T-helper 1 cell treated with Interleukin-12 subunit alpha and Interleukin-12 subunit beta and Interleukin-4 antibody, amounts not matched to agents 30 μg/mL and 1 μg/mL, for 36 hours (primary cell): ENCODE results near the gene AGBL5.

Source experiments
- H3K27ac Mint-ChIP-seq: one replicate; pipeline ENCODE4 v1.8.0; 2021; ENCODE audit warnings: mild to moderate bottlenecking, mixed read lengths
- H3K27me3 Mint-ChIP-seq: one replicate; pipeline ENCODE4 v1.8.0; 2021; ENCODE audit warnings: low read depth, mixed read lengths
- H3K36me3 Mint-ChIP-seq: one replicate; pipeline ENCODE4 v1.8.0; 2021; ENCODE audit warnings: low read depth, mixed read lengths
- H3K4me1 Mint-ChIP-seq: one replicate; pipeline ENCODE4 v1.8.0; 2021; ENCODE audit warnings: low read depth, mixed read lengths
- H3K4me3 Mint-ChIP-seq: one replicate; pipeline ENCODE4 v1.8.0; 2021; ENCODE audit warnings: mild to moderate bottlenecking, moderate library complexity, mixed read lengths
- H3K9me3 Mint-ChIP-seq: one replicate; pipeline ENCODE4 v1.8.0; 2021; ENCODE audit warnings: mixed read lengths

Gene AGBL5

DNA sequence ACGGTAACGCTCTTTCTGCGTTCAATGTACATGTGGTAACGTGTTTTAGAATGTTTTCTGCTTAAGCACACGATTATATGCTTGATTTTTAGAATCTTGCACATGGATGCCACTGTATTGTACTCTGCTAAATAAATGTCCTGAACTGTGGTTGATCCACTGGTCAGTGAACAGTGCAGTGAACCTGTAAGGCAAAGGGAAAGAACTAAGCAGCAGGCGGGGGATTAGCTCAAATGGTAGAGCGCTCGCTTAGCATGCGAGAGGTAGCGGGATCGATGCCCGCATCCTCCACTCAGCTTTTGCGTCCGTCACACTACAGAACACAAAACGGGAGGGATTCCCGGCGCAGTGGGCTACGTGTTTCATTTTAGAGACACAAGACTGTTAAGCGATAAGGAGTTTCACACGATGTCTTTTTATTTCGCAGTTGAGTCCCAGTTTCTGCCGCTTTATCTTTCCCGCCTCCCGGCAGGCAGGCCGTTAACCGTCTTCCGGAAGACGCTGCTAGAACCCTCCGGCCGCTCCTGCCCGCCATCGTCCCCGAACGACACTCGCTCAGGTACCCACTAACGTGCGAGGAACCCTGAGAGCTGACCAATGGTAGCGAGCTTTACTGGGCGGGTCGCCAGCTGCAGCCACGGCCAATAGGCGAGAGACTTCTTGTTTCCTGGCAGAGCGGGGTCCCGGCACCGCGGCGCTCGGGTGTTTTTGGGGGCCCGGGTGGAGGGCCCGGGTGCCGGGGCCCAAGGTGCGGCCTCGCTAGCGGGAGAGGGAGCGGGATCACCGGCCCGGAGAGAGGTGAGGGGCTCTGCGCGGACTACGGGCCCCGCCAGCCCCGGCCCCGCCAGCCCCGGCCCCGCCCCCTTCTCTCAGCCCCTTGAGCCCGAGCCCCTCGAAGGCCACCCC lies at the start of gene AGBL5:
Gene AGBL5 (plus strand): TSS at position 673 of the 906 bp plus-strand sequence. CDS start 1,291 bp downstream, outside the sequence.
- H3K27me3 Mint-ChIP-seq: peaks cover 11% of the 10 kb centered on the region
- peaks cover 3% of the 10 kb centered on the region for H3K9me3 Mint-ChIP-seq
- H3K36me3 Mint-ChIP-seq: peaks cover 23% of the 10 kb centered on the region
- peaks cover 25% of the 10 kb centered on the region for H3K4me1 Mint-ChIP-seq
- peak within 1 kb of the TSS; percentile 88 for H3K4me3 Mint-ChIP-seq
- peak within 1 kb of the TSS; percentile 99 for H3K27ac Mint-ChIP-seq

- Mint-ChIP-seq H3K4me1 (no peaks in the 10 kb centered on the region), H3K9me3 (no peaks in the 10 kb centered on the region), H3K27me3 (peaks cover 15% of the 10 kb centered on the region), H3K36me3 (no peaks in the 10 kb centered on the region), H3K4me3 (no peak overlapping the region), H3K27ac (no peak overlapping the region)
These were observed 49.5 kb upstream of the AGBL5 start for GRCh38 chr2:27001950-27002349.

DNA sequence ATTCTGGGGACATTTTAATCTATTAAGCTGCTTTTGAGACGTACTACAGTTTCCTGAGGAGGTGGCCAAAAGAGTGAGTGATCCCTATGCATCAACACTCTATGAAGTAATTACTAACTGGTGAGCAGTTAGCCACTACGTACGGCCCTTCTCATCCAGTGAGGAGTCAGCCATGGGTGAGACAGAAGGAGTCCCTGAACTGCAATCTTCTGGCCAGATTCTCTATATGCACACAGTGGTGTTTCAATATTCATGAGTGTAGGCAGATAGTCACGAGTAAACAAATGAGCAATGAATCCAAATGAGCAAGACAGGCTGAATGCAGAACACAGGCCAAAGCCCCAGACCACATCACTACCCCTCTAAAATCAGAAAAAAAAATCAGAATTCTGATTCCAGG lies 48.5 kb upstream of the AGBL5 start:
- Mint-ChIP-seq H3K27me3 (peaks cover 24% of the 10 kb centered on the region), H3K4me3 (no peak overlapping the region), H3K36me3 (no peaks in the 10 kb centered on the region), H3K9me3 (no peaks in the 10 kb centered on the region), H3K27ac (no peak overlapping the region), H3K4me1 (no peaks in the 10 kb centered on the region)

- Mint-ChIP-seq H3K27me3 (peaks cover 31% of the 10 kb centered on the region), H3K4me1 (no peaks in the 10 kb centered on the region), H3K27ac (no peak overlapping the region), H3K9me3 (no peaks in the 10 kb centered on the region), H3K36me3 (no peaks in the 10 kb centered on the region), H3K4me3 (no peak overlapping the region)
These were observed 47.6 kb upstream of the AGBL5 start for GRCh38 chr2:27003857-27004256.

- Mint-ChIP-seq H3K36me3 (no peaks in the 10 kb centered on the region), H3K9me3 (no peaks in the 10 kb centered on the region), H3K27me3 (peaks cover 41% of the 10 kb centered on the region), H3K4me1 (peaks cover 3% of the 10 kb centered on the region), H3K27ac (no peak overlapping the region), H3K4me3 (no peak overlapping the region)
These were observed 44.7 kb upstream of the AGBL5 start for GRCh38 chr2:27006602-27007415.

GRCh38 chr2:27007416-27008374 lies 43.8 kb upstream of the AGBL5 start:
- Mint-ChIP-seq H3K36me3 (no peaks in the 10 kb centered on the region), H3K9me3 (no peaks in the 10 kb centered on the region), H3K4me3 (no peak overlapping the region), H3K27me3 (peaks cover 41% of the 10 kb centered on the region), H3K27ac (no peak overlapping the region), H3K4me1 (peaks cover 3% of the 10 kb centered on the region)

DNA sequence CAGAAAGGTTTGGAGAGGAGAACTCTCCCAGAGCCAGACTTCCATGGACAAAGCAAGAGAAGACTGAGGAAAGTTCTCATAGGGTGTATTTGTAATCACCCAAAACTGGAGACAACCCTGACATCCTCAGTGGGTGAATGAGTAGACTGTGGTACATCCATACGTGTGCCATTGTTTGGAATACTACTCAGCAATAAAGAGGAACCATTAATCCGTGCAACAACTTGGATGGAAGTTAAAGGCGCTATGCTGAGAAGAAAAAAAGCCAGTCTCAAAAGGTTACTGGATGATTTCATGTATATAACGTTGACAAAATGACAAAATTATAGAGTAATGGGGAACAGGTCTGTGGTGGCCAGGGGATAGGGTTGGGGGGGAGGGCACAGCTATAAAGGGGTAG lies 42.8 kb upstream of the AGBL5 start:
- Mint-ChIP-seq H3K27ac (no peak overlapping the region), H3K27me3 (peaks cover 38% of the 10 kb centered on the region), H3K36me3 (no peaks in the 10 kb centered on the region), H3K4me1 (peaks cover 3% of the 10 kb centered on the region), H3K9me3 (no peaks in the 10 kb centered on the region), H3K4me3 (no peak overlapping the region)

- Mint-ChIP-seq H3K36me3 (no peaks in the 10 kb centered on the region), H3K4me1 (peaks cover 3% of the 10 kb centered on the region), H3K4me3 (no peak overlapping the region), H3K27me3 (peaks cover 36% of the 10 kb centered on the region), H3K27ac (no peak overlapping the region), H3K9me3 (no peaks in the 10 kb centered on the region)
These were observed 42.4 kb upstream of the AGBL5 start for GRCh38 chr2:27009083-27009482.

DNA sequence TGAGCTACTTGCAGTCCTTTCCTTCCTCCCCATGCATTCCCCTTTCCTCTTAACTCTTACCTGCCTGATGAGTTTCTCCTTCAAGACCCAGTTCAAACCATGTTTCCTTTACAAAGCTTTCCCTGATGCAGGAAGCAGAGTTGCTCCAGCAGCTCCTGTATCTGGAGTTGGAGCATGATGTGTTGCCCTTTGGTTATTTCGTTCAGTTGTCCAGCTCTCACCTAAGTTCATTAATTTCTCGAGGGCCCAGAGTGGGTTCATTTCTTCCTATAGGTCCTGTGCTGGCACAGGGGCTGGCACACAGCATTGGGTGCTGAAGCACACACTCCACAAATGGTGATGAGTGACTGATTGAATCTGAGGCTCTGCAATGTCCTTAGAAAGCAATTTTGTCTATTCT lies 41.8 kb upstream of the AGBL5 start:
- H3K4me3 Mint-ChIP-seq: no peak overlapping the region
- no peak overlapping the region for H3K27ac Mint-ChIP-seq

DNA sequence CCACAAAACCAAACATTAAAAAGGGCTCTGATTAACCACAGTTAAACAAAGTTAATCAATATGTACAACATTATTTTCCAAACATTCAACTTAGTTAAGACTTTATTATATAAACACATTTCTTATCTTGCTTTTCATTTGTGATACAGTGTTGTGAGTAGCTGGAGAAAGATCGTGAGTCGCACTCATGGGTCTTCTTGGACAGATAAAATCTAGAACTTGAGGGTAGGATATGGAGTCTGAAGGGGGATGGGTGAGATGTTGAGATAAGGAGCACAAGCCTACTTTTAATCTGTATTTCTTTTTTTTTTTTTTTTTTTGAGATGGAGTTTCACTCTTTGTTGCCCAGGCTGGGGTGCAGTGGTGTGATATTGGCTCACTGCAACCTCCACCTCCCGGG lies 41.3 kb upstream of the AGBL5 start:
- Mint-ChIP-seq H3K27ac (no peak overlapping the region), H3K4me3 (no peak overlapping the region), H3K27me3 (peaks cover 36% of the 10 kb centered on the region), H3K4me1 (peaks cover 3% of the 10 kb centered on the region), H3K36me3 (no peaks in the 10 kb centered on the region), H3K9me3 (no peaks in the 10 kb centered on the region)

More for the DNA sequence above, 41.8 kb upstream of the AGBL5 start:
- Mint-ChIP-seq H3K9me3 (no peaks in the 10 kb centered on the region), H3K4me1 (peaks cover 3% of the 10 kb centered on the region), H3K27me3 (peaks cover 36% of the 10 kb centered on the region), H3K36me3 (no peaks in the 10 kb centered on the region)

GRCh38 chr2:27013738-27014137 lies 37.7 kb upstream of the AGBL5 start:
- Mint-ChIP-seq H3K36me3 (no peaks in the 10 kb centered on the region), H3K4me3 (no peak overlapping the region), H3K27ac (no peak overlapping the region), H3K9me3 (no peaks in the 10 kb centered on the region), H3K4me1 (peaks cover 8% of the 10 kb centered on the region), H3K27me3 (peaks cover 17% of the 10 kb centered on the region)

DNA sequence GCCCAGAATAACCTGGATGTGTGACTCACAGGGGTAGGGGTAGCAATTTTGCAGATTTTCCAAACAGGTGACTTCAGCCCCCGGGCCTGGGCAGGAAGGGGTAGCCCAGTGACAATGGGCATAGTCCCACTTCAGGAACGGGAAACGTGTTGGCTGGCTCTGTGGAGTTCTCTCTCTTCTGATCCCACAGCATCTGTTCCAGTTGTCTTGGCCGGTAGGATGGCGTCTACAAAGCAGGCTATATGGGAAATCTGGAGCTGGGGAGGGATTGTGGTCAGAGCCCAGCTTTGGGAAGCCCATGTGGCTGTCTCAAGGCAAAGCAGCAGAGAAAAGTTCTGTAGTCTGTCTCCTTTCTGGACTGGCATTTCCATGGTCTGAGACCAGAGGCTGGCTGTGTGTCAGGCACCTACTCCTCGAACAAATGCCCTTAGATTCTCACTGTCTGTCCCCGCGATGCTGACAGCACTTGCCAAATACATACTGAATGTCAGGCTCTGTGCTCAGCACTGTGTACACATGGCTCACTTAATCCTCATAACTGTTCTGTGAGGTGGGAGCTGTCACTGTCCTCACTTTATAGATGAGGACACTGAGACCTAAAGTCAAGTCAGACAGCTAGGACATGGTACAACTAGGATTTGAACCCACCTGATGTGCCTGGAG lies 36.6 kb upstream of the AGBL5 start:
- no peak overlapping the region for H3K4me3 Mint-ChIP-seq
- H3K9me3 Mint-ChIP-seq: no peaks in the 10 kb centered on the region
- H3K27me3 Mint-ChIP-seq: peaks cover 8% of the 10 kb centered on the region
- H3K36me3 Mint-ChIP-seq: no peaks in the 10 kb centered on the region
- H3K4me1 Mint-ChIP-seq: peaks cover 8% of the 10 kb centered on the region
- no peak overlapping the region for H3K27ac Mint-ChIP-seq

DNA sequence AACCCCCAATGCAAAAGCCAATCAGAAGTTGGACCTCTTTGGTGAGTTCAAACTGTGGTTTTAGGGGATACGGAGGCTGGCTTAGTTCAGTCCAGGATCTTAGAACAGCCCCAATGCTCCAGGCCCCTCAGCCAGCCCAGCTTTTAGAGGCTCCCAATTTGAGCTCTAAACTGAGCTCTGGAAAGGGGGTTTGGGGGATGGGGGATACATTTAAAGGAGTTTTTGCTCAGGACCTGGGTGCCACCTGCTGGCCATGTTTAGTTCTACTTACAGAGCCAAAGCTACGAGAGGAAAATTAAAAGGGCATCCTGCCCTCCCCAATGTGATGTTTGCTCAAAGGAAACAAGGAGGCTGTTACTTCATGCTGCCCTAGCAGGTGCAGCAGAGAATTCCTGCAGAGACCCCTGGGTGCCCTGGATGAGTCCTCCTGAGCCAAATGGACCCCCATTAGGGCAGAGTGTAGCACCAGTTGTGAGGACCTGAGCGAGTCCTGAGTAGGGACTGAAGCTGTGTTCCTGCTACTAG lies 34.6 kb upstream of the AGBL5 start:
- Mint-ChIP-seq H3K4me1 (peaks cover 5% of the 10 kb centered on the region), H3K9me3 (no peaks in the 10 kb centered on the region), H3K36me3 (no peaks in the 10 kb centered on the region), H3K27ac (no peak overlapping the region), H3K4me3 (no peak overlapping the region), H3K27me3 (no peaks in the 10 kb centered on the region)
